T-cell (primary cell): ENCODE results near the gene TRPM8. TPM values are rescaled to one million over a fixed set of nuclear protein-coding genes. Genes with fewer than 3 reads are reported as not detected.

Experiments
- ATAC-seq, 4 experiments: fragments of 200-7000 bp in 3 of 4; fragments of 150-1000 bp in 1 of 4; cut with Tn5 transposase; replicated peaks in 1 of 4; 1 replicate in 3 of 4; 2 replicates in 1 of 4; pipeline ENCODE4 v1.10.0; 2021; ENCODE audit warnings: moderate library complexity in 3 of 4, mild to moderate bottlenecking in 2 of 4, moderate number of reproducible peaks in 1 of 4
- CTCF ChIA-PET, 2 donors: fragments of 300-600 bp; sonication (Branson Sonifier 250); formaldehyde crosslinking; loops; one replicate each; lab custom pipeline; 2022; ENCODE audit warnings: antibody characterized with exemption in 2 of 2; lab: Charles Lee
- POLR2A ChIA-PET, 2 donors: fragments of 300-600 bp; sonication (Branson Sonifier 250); formaldehyde crosslinking; loops; one replicate each; lab custom pipeline; 2022; ENCODE audit warnings: antibody characterized with exemption in 2 of 2; lab: Charles Lee
- DNase-seq, 35 experiments: peaks; one replicate each; pipeline versions ENCODE4 v3.0.0 to v3.0.0-alpha.2; 2013 to 2023
- H3K27ac ChIP-seq: one replicate; pipeline ENCODE4 v1.5.1; 2013; ENCODE audit warnings: low read length
- H3K27me3 ChIP-seq, 2 experiments: replicated peaks in 1 of 2; 1 replicate in 1 of 2; 2 replicates in 1 of 2; pipeline versions ENCODE4 v1.6.1 to v1.7.0; 2013; ENCODE audit warnings: low read length in 1 of 2, mixed read lengths in 1 of 2; ENCODE audit not compliant: control insufficient read depth in 2 of 2, insufficient read depth in 2 of 2; ENCODE audit errors: extremely low read depth in 1 of 2
- H3K36me3 ChIP-seq, 2 donors: 1 replicate in 1 of 2; 2 replicates in 1 of 2; pipeline versions ENCODE4 v1.6.1 to v1.7.0; 2013; ENCODE audit warnings: low read length in 1 of 2; ENCODE audit not compliant: control insufficient read depth in 2 of 2, insufficient read depth in 1 of 2; ENCODE audit errors: extremely low read depth in 1 of 2
- H3K4me1 ChIP-seq, 2 experiments: 1 replicate in 1 of 2; 2 replicates in 1 of 2; pipeline versions ENCODE4 v1.6.1 to v1.7.0; 2013; ENCODE audit warnings: low read length in 2 of 2, mixed read lengths in 1 of 2; ENCODE audit not compliant: insufficient read depth in 2 of 2, control insufficient read depth in 1 of 2; ENCODE audit errors: extremely low read depth in 1 of 2
- H3K4me3 ChIP-seq, 2 donors: 1 replicate in 1 of 2; 2 replicates in 1 of 2; pipeline versions ENCODE4 v1.5.1 to v1.7.0; 2013; ENCODE audit warnings: mild to moderate bottlenecking in 2 of 2, low read length in 1 of 2, moderate library complexity in 1 of 2; ENCODE audit not compliant: control insufficient read depth in 1 of 2; ENCODE audit errors: extremely low read depth in 1 of 2
- H3K9me3 ChIP-seq: 2 replicates; pipeline ENCODE4 v1.7.0; 2013
- H3K27ac Mint-ChIP-seq, 2 donors: one replicate each; pipeline ENCODE4 v1.8.0; 2020 to 2021; ENCODE audit warnings: mild to moderate bottlenecking in 2 of 2, mixed read lengths in 2 of 2
- H3K27me3 Mint-ChIP-seq, 2 donors: one replicate each; pipeline ENCODE4 v1.8.0; 2021 to 2022; ENCODE audit warnings: mixed read lengths in 2 of 2
- H3K36me3 Mint-ChIP-seq: one replicate; pipeline ENCODE4 v1.8.0; 2021; ENCODE audit warnings: mixed read lengths
- H3K4me1 Mint-ChIP-seq, 3 donors: one replicate each; pipeline ENCODE4 v1.8.0; 2020 to 2022; ENCODE audit warnings: mixed read lengths in 3 of 3, mild to moderate bottlenecking in 1 of 3
- H3K4me3 Mint-ChIP-seq, 3 donors: one replicate each; pipeline ENCODE4 v1.8.0; 2020 to 2022; ENCODE audit warnings: mild to moderate bottlenecking in 3 of 3, mixed read lengths in 3 of 3, moderate library complexity in 3 of 3
- H3K9me3 Mint-ChIP-seq, 3 donors: one replicate each; pipeline ENCODE4 v1.8.0; 2020 to 2022; ENCODE audit warnings: mixed read lengths in 3 of 3
- WGBS: methylation state at CpG from one replicate; pipeline ENCODE4 v1.1.5; 2013; ENCODE audit warnings: missing lambda C conversion rate; ENCODE audit not compliant: insufficient coverage; 5-methylcytosine and 5-hydroxymethylcytosine counted together
- total RNA-seq, 35 experiments: library from RNA in 6 of 35; stranded (reverse) in 6 of 35; fragments of 120-200 nt in 1 of 35; gene quantifications; one replicate each; pipeline versions ENCODE4 v1.2.1 to v1.2.4 and lab custom pipeline; 2013 to 2026

TRPM8 gene
- total RNA-seq, 5 donors from 2014 or later (not counting 1 experiment from before 2014, with no cell fraction given), result not detected

- Histone ChIP-seq H3K36me3 (no peaks in the 10 kb centered on the region), H3K9me3 (no peaks in the 10 kb centered on the region), H3K4me1 (peaks cover 0 to 9% of the 10 kb centered on the region in 2 experiments), H3K27ac (no peak overlapping the region), H3K27me3 (no peaks in the 10 kb centered on the region), H3K4me3 (no peak overlapping the region)
- CTCF ChIA-PET, result no interaction called here
- ATAC-seq (no peak), DNase-seq (no peak)
- H3K36me3 Mint-ChIP-seq, result no peaks in the 10 kb centered on the region
- H3K9me3 Mint-ChIP-seq, result peaks cover 0 to 15% (median 0%) of the 10 kb centered on the region in 3 donors
- peaks cover 0 to 8% (median 2%) of the 10 kb centered on the region in 3 donors for H3K4me1 Mint-ChIP-seq
- H3K4me3 Mint-ChIP-seq, result no peak overlapping the region
- peaks cover 3 to 4% of the 10 kb centered on the region in 2 donors for H3K27me3 Mint-ChIP-seq
- no peak overlapping the region for H3K27ac Mint-ChIP-seq
- POLR2A ChIA-PET, result no interaction called here
- WGBS, result 100% methylated on average over 1 of the region's 4 CpGs
Measured at GRCh38 chr2:234019896-234020295, 102.7 kb downstream of the TRPM8 start.

- no peak overlapping the region for H3K4me3 ChIP-seq
- peaks cover 4 to 13% of the 10 kb centered on the region in 2 experiments for H3K4me1 ChIP-seq
- no peaks in the 10 kb centered on the region for H3K36me3 Mint-ChIP-seq
- ATAC-seq, result no peak
- no peak for DNase-seq
- no peak overlapping the region for H3K27ac Mint-ChIP-seq
- CTCF ChIA-PET, result no interaction called here
- POLR2A ChIA-PET, result no interaction called here
- H3K27ac ChIP-seq, result no peak overlapping the region
- WGBS, result no CpG with 5 or more reads among the region's 2 CpGs
- peaks cover 0 to 15% (median 0%) of the 10 kb centered on the region in 3 donors for H3K9me3 Mint-ChIP-seq
- H3K27me3 Mint-ChIP-seq, result peaks cover 3% of the 10 kb centered on the region in 2 donors
- no peaks in the 10 kb centered on the region for H3K36me3 ChIP-seq
- H3K9me3 ChIP-seq, result no peaks in the 10 kb centered on the region
- H3K4me3 Mint-ChIP-seq, result no peak overlapping the region
- peaks cover 3 to 12% (median 6%) of the 10 kb centered on the region in 3 donors for H3K4me1 Mint-ChIP-seq
- no peaks in the 10 kb centered on the region for H3K27me3 ChIP-seq
Measured at GRCh38 chr2:234020332-234020731, 103.2 kb downstream of the TRPM8 start.

- H3K36me3 Mint-ChIP-seq, result no peaks in the 10 kb centered on the region
- peaks cover 16 to 32% of the 10 kb centered on the region in 2 experiments for H3K4me1 ChIP-seq
- POLR2A ChIA-PET, result no interaction called here
Measured at GRCh38 chr2:234022424-234022823, 105.3 kb downstream of the TRPM8 start.

GRCh38 chr2:234024304-234024703, 107.1 kb downstream of the TRPM8 start:
- peaks cover 17 to 44% of the 10 kb centered on the region in 2 experiments for H3K4me1 ChIP-seq
- H3K36me3 Mint-ChIP-seq, result no peaks in the 10 kb centered on the region

More at GRCh38 chr2:234022424-234022823, 105.3 kb downstream of the TRPM8 start:
- peaks cover 0 to 15% (median 0%) of the 10 kb centered on the region in 3 donors for H3K9me3 Mint-ChIP-seq
- H3K4me1 Mint-ChIP-seq, result peaks cover 24 to 33% (median 26%) of the 10 kb centered on the region in 3 donors
- no CpG with 5 or more reads among the region's 1 CpG for WGBS
- H3K4me3 Mint-ChIP-seq, result no peak overlapping the region
- ATAC-seq (no peak), DNase-seq (no peak)
- H3K4me3 ChIP-seq, result no peak overlapping the region
- H3K27ac ChIP-seq, result no peak overlapping the region
- H3K9me3 ChIP-seq, result no peaks in the 10 kb centered on the region
- CTCF ChIA-PET, result no interaction called here
- H3K27me3 ChIP-seq, result no peaks in the 10 kb centered on the region
- peak overlapping the region in 1 of 2 donors; percentile 11 for H3K27ac Mint-ChIP-seq
- peaks cover 0 to 2% of the 10 kb centered on the region in 2 donors for H3K27me3 Mint-ChIP-seq
- H3K36me3 ChIP-seq, result no peaks in the 10 kb centered on the region

GRCh38 chr2:234025466-234025865, 108.3 kb downstream of the TRPM8 start:
- Mint-ChIP-seq H3K4me1 (peaks cover 36 to 49% (median 43%) of the 10 kb centered on the region in 3 donors), H3K4me3 (peak overlapping the region; percentile 76 to 83 (median 77)), H3K9me3 (peaks cover 0 to 15% (median 0%) of the 10 kb centered on the region in 3 donors), H3K36me3 (no peaks in the 10 kb centered on the region), H3K27me3 (no peaks in the 10 kb centered on the region), H3K27ac (peak overlapping the region; percentile 68 to 92)
- ATAC-seq, result peak; percentile 70 to 83 (median 76)
- POLR2A ChIA-PET, result interaction anchor here (0.6 kb wide), 3 partner anchors 35 to 1186 kb away, joined by 3 read pairs; no protein-coding TSS in a partner anchor
- Histone ChIP-seq H3K36me3 (no peaks in the 10 kb centered on the region), H3K27ac (peak overlapping the region; percentile 64), H3K4me1 (peaks cover 17 to 44% of the 10 kb centered on the region in 2 experiments), H3K9me3 (no peaks in the 10 kb centered on the region), H3K27me3 (no peaks in the 10 kb centered on the region), H3K4me3 (peak overlapping the region in 1 of 2 donors; percentile 38)
- DNase-seq, result peak in 10 of 35 experiments; percentile 3 to 61 (median 18)
- CTCF ChIA-PET, result interaction anchor here (0.6 kb wide), 2 partner anchors 37 to 108 kb away, joined by 5 read pairs; no protein-coding TSS in a partner anchor
- WGBS, result 33% methylated on average over 3 of the region's 10 CpGs

More at GRCh38 chr2:234024304-234024703, 107.1 kb downstream of the TRPM8 start:
- ChIA-PET POLR2A (no interaction called here), CTCF (no interaction called here)
- H3K27ac Mint-ChIP-seq, result no peak overlapping the region
- DNase-seq (no peak), ATAC-seq (no peak)
- Histone ChIP-seq H3K36me3 (no peaks in the 10 kb centered on the region), H3K27ac (no peak overlapping the region), H3K27me3 (no peaks in the 10 kb centered on the region), H3K4me3 (no peak overlapping the region), H3K9me3 (no peaks in the 10 kb centered on the region)
- peaks cover 36 to 46% (median 40%) of the 10 kb centered on the region in 3 donors for H3K4me1 Mint-ChIP-seq
- H3K4me3 Mint-ChIP-seq, result peak overlapping the region in 1 of 3 donors; percentile 42
- H3K27me3 Mint-ChIP-seq, result no peaks in the 10 kb centered on the region
- 91% methylated on average over 25 of the region's 29 CpGs for WGBS
- H3K9me3 Mint-ChIP-seq, result peaks cover 0 to 15% (median 0%) of the 10 kb centered on the region in 3 donors

- WGBS, result 46% methylated on average over 4 of the region's 5 CpGs
- H3K36me3 Mint-ChIP-seq, result no peaks in the 10 kb centered on the region
- Histone ChIP-seq H3K4me1 (peaks cover 17 to 47% of the 10 kb centered on the region in 2 experiments), H3K9me3 (no peaks in the 10 kb centered on the region), H3K4me3 (peak overlapping the region in 1 of 2 donors; percentile 38), H3K27me3 (no peaks in the 10 kb centered on the region), H3K27ac (peak overlapping the region; percentile 64), H3K36me3 (no peaks in the 10 kb centered on the region)
- peaks cover 0 to 15% (median 0%) of the 10 kb centered on the region in 3 donors for H3K9me3 Mint-ChIP-seq
- POLR2A ChIA-PET, result interaction anchor here in 1 of 2 donors (0.6 kb wide), 3 partner anchors 36 to 1186 kb away, joined by 3 to 4 read pairs (median 3); no protein-coding TSS in a partner anchor
- H3K4me1 Mint-ChIP-seq, result peaks cover 36 to 54% (median 48%) of the 10 kb centered on the region in 3 donors
- H3K27ac Mint-ChIP-seq, result peak overlapping the region; percentile 68 to 92
- peak overlapping the region; percentile 76 to 83 (median 77) for H3K4me3 Mint-ChIP-seq
- no peaks in the 10 kb centered on the region for H3K27me3 Mint-ChIP-seq
- no peak for DNase-seq
- CTCF ChIA-PET, result no interaction called here
- ATAC-seq, result peak in 3 of 4 experiments; percentile 18 to 37 (median 26)
Measured at GRCh38 chr2:234025891-234026401, 108.8 kb downstream of the TRPM8 start.
